ENCODE results near the gene TBC1D2B. TPM values are rescaled to one million over a fixed set of nuclear protein-coding genes. Genes with fewer than 3 reads are reported as not detected.

Gene TBC1D2B
- total RNA-seq, 1 donor from 2014 or later = 13.8 TPM

- TF ChIP-seq, protein P1, sequence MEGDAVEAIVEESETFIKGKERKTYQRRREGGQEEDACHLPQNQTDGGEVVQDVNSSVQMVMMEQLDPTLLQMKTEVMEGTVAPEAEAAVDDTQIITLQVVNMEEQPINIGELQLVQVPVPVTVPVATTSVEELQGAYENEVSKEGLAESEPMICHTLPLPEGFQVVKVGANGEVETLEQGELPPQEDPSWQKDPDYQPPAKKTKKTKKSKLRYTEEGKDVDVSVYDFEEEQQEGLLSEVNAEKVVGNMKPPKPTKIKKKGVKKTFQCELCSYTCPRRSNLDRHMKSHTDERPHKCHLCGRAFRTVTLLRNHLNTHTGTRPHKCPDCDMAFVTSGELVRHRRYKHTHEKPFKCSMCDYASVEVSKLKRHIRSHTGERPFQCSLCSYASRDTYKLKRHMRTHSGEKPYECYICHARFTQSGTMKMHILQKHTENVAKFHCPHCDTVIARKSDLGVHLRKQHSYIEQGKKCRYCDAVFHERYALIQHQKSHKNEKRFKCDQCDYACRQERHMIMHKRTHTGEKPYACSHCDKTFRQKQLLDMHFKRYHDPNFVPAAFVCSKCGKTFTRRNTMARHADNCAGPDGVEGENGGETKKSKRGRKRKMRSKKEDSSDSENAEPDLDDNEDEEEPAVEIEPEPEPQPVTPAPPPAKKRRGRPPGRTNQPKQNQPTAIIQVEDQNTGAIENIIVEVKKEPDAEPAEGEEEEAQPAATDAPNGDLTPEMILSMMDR (IDR thresholded peaks at IDR 0.05; ENCODE audit: unreplicated experiment) = no peak
- Mint-ChIP-seq H3K36me3 (ENCODE audit: low read depth, unreplicated experiment) (peaks cover 15% of the 10 kb centered on the region), H3K27me3 (ENCODE audit: unreplicated experiment) (peaks cover 10% of the 10 kb centered on the region), H3K4me3 (ENCODE audit: unreplicated experiment) (no peak overlapping the region), H3K9me3 (ENCODE audit: unreplicated experiment) (no peaks in the 10 kb centered on the region), H3K4me1 (ENCODE audit: unreplicated experiment) (peaks cover 14% of the 10 kb centered on the region), H3K27ac (ENCODE audit: unreplicated experiment) (no peak overlapping the region)
- DNase-seq (ENCODE audit: low spot score) = no peak
Measured at GRCh38 chr15:78003539-78004008, 73.9 kb downstream of the TBC1D2B start.

GRCh38 chr15:78002996-78003395, 74.5 kb downstream of the TBC1D2B start:
- no peak overlapping the region for H3K27ac Mint-ChIP-seq (ENCODE audit: unreplicated experiment)
- H3K36me3 Mint-ChIP-seq (ENCODE audit: low read depth, unreplicated experiment) = peaks cover 17% of the 10 kb centered on the region
- H3K4me1 Mint-ChIP-seq (ENCODE audit: unreplicated experiment) = peaks cover 14% of the 10 kb centered on the region
- TF ChIP-seq, protein P1 (IDR thresholded peaks at IDR 0.05; ENCODE audit: unreplicated experiment) = no peak
- H3K9me3 Mint-ChIP-seq (ENCODE audit: unreplicated experiment) = no peaks in the 10 kb centered on the region
- H3K4me3 Mint-ChIP-seq (ENCODE audit: unreplicated experiment) = no peak overlapping the region
- DNase-seq (ENCODE audit: low spot score) = no peak
- H3K27me3 Mint-ChIP-seq (ENCODE audit: unreplicated experiment) = peaks cover 10% of the 10 kb centered on the region

- H3K9me3 Mint-ChIP-seq (ENCODE audit: unreplicated experiment) = no peaks in the 10 kb centered on the region
Measured at GRCh38 chr15:78001656-78002055, 75.9 kb downstream of the TBC1D2B start.

DNA sequence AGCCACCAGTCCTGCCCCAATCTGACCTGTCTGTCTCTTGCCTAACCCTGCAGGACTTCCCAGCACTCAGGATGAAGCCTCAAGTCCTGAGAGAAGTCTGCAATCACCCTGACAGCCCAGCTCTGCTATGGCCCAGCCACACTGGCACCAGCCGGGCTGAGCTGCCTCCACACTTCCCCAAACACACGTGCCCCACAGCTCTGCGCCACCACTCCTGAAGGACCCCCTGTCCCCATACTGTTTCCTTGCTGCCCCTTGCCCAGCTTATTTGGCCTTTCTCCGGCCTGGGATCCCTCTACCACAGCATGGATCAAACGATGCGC, 76.6 kb downstream of the TBC1D2B start:
- Mint-ChIP-seq H3K27ac (ENCODE audit: unreplicated experiment) (no peak overlapping the region), H3K36me3 (ENCODE audit: low read depth, unreplicated experiment) (peaks cover 7% of the 10 kb centered on the region), H3K27me3 (ENCODE audit: unreplicated experiment) (peaks cover 3% of the 10 kb centered on the region), H3K9me3 (ENCODE audit: unreplicated experiment) (no peaks in the 10 kb centered on the region), H3K4me3 (ENCODE audit: unreplicated experiment) (no peak overlapping the region), H3K4me1 (ENCODE audit: unreplicated experiment) (peaks cover 4% of the 10 kb centered on the region)
- TF ChIP-seq, protein P1 (IDR thresholded peaks at IDR 0.05; ENCODE audit: unreplicated experiment) = no peak
- DNase-seq (ENCODE audit: low spot score) = no peak

More at GRCh38 chr15:78001656-78002055, 75.9 kb downstream of the TBC1D2B start:
- TF ChIP-seq, protein P1 (IDR thresholded peaks at IDR 0.05; ENCODE audit: unreplicated experiment) = no peak
- Mint-ChIP-seq H3K27me3 (ENCODE audit: unreplicated experiment) (peaks cover 4% of the 10 kb centered on the region), H3K4me3 (ENCODE audit: unreplicated experiment) (no peak overlapping the region), H3K36me3 (ENCODE audit: low read depth, unreplicated experiment) (peaks cover 9% of the 10 kb centered on the region), H3K27ac (ENCODE audit: unreplicated experiment) (no peak overlapping the region), H3K4me1 (ENCODE audit: unreplicated experiment) (peaks cover 12% of the 10 kb centered on the region)
- DNase-seq (ENCODE audit: low spot score) = no peak

DNA sequence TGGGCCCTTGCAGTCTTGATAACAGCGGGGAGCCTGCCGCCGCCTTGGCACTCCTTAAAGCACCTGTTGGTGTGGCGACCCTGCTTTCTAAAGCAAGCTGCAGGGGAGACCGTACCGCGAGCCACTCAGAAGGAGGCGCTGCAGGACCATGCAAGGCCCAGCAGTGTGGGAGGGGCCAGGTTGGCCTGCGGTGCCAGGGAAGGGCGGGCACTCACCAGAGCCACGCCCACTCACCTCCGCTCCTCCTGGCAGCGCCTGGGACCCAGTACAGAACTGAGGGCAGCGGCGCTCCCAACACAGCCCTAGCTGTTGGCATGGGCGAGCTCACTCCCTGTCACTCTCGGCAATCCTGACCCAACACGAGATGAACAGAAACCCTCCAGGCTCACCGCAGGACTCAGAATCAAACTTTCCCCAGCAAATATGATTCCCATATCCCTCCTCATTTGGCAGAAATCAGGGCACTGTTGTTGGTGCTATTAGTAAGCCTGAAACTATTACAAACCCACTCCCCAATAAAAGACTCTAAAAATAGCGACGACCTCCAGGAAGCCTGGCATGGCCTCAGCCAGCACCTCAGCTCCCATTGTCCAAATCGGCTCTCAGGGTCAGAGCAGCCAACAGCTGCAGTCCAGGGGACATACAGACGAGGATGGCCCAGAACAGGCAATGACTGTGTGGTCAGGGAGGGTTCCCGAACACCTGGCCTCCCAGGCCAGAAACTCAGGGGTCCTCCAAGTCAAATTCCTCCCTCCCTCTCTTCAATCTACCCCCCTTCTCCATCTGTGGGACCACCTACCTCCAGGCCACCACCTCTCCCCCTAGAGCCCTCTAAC, 77.2 kb downstream of the TBC1D2B start:
- H3K4me3 Mint-ChIP-seq (ENCODE audit: unreplicated experiment) = no peak overlapping the region
- peak; percentile 92 for DNase-seq (ENCODE audit: low spot score)
- no peaks in the 10 kb centered on the region for H3K9me3 Mint-ChIP-seq (ENCODE audit: unreplicated experiment)
- H3K36me3 Mint-ChIP-seq (ENCODE audit: low read depth, unreplicated experiment) = peaks cover 7% of the 10 kb centered on the region
- peaks cover 3% of the 10 kb centered on the region for H3K4me1 Mint-ChIP-seq (ENCODE audit: unreplicated experiment)
- H3K27ac Mint-ChIP-seq (ENCODE audit: unreplicated experiment) = no peak overlapping the region
- peaks cover 3% of the 10 kb centered on the region for H3K27me3 Mint-ChIP-seq (ENCODE audit: unreplicated experiment)
- TF ChIP-seq, protein P1 (IDR thresholded peaks at IDR 0.05; ENCODE audit: unreplicated experiment) = peak; percentile 66
